GM19452 (cell line): Measurements from ENCODE around the gene F12.
"Not testable (repeated sequence)": the region's sequence is repeated elsewhere in the genome, so short reads cannot be mapped to it uniquely, and the experiment has no call there.

Experiments used
- ATAC-seq: cut with Tn5 transposase; IDR thresholded peaks from one replicate; pipeline ENCODE4 v1.9.1; 2021; ENCODE audit not compliant: unreplicated experiment

F12 gene

DNA sequence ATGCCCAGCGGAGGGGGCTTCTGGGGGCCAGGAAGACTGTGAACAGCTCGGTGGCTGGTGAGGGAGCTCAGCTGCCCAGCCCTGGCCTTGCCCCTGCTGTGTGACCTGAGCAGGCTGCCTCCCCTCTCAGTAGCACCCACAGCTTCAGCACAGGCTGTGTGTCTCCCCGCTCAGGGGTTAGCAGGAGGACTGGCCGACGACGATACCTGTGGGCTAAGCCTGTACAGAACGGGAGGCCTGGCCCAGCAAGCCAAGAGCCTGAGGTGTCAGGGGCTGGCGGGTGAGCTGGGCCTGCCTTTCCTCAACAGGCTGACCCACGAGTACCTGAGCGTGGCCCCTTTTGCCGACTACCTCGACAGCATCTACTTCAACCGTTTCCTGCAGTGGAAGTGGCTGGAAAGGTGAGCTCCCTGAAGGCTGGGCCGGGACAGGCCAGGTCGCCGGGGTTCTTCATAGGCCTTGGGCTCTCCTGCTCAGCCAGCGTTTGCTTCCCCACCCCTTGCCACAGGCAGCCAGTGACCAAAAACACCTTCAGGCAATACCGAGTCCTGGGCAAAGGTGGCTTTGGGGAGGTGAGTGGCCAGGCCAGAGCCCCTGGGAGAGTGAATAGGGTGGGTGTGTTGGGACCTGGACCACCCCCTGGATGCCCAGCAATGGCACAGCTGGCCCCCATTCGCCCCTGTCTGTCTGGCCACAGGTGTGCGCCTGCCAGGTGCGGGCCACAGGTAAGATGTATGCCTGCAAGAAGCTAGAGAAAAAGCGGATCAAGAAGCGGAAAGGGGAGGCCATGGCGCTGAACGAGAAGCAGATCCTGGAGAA lies 23.7 kb upstream of the F12 start:
- ATAC-seq, result no peak

DNA sequence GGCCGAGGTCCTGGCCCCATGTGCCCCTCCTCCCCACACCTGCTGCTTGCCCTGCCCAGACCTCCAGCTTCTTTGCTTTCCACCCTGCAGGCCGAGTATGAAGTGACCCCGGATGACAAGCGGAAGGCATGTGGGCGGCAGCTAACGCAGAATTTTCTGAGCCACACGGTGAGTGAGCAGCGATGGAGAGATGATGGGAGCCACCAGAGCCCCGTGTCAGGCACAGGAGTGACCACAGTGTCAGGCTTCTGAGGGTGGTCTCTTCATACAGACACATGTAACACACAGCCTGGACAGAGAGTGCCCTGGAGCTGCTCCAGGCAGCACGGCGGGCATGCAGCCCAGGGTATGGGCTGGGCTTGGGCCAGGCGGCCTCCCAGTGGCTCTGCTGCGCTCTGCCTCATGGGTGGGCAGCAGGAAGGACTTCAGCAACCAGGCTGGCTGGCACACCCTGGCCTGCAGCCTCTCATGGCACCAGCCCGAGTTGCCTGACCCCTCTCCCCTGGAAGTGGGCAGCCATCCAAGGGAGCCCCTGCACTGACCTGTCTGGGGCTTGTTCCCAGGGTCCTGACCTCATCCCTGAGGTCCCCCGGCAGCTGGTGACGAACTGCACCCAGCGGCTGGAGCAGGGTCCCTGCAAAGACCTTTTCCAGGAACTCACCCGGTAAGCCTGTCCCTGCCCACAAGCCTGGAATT lies 22.9 kb upstream of the F12 start:
- ATAC-seq, result no peak

DNA sequence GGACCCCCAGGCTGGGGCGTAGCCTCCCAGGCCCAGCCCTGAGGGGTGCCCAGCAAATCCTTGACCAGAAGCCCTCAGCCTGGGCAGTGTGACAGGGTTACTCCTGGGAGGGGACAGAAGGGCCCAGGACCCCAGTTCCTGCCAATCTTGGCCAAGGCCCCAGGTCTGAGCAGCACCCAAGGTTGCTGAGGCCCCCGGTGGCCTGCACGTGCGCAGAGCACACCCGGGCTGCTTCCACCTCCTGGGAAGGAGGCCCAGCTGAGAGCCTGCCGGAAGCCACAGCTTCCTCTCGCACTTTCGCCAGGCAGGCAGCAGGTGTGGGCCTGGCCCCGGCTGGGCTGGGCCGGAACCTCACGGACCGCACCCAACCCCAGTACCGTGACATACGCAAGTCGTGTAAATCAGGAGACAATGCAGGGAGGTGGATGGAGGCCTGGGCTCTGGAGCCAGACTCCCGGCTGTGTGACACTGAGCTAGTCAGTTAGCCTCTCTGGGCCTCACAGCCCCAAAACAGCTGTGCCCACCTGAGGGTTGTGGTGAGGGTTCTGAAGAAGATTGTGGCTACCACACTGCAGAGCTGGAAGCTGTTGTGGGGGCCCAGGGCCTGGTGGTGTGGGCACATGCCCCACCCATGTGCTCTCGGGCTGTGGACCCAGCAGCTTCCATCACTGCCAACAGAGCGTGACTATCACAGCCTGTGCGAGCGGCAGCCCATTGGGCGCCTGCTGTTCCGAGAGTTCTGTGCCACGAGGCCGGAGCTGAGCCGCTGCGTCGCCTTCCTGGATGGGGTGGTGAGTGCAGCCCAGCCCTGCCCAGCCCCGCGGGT lies 22.2 kb upstream of the F12 start:
- ATAC-seq, result peak; percentile 45

DNA sequence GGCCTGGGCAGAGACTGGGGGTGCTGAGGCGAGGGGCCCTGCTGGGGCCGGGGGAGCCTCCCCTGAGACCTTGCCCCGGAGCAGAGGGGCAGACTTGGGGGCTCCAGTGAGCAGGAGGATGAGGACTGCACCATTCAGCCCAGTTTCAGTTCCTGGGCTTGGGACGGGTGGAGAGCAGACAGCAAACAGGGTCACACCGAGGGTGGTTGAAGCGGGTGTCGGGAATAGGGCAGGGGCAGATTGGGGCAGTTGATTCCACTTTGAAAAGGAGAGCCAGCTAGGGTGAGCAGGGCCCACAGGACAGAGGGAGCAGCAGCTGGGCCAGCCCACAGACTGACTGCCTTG lies 21.6 kb upstream of the F12 start:
- ATAC-seq, result no peak

DNA sequence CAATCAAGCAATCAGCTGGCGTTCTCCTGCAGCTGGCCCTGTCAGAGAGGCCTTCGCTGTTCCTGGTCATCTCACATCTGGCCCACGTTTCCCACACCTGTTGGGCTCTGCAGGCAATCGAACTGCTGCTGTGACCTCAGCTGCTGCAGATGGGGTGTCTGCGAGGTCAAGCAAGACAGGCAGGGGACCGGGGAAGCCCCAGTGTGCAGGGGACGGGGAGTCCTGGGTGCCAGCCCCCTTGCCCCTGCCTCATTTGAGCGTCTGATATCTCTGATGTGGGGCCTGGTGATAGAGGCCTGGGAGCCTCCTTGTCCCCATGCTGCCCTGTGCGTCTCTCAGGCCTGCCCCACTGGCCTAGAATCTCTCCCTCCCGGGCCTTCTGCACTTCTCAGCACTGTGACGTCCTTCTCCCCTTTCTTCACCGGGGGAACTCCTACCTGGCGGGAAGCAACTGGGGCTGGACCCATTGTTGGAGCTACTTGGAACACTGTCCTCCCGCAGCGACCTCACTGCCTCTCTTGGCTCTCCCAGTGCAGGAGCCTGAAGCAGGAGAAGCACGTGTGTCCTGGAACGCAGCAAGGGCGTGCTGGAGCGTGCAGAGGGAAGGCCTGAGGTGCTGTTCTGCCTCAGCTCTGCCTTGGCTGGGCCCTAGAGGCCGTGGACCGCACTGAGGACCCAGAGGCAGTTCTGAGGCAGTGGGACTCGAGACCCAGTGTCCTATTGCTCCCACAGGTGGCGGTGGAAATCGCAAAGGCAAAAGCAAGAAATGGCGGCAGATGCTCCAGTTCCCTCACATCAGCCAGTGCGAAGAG lies 21.0 kb upstream of the F12 start:
- no peak for ATAC-seq

DNA sequence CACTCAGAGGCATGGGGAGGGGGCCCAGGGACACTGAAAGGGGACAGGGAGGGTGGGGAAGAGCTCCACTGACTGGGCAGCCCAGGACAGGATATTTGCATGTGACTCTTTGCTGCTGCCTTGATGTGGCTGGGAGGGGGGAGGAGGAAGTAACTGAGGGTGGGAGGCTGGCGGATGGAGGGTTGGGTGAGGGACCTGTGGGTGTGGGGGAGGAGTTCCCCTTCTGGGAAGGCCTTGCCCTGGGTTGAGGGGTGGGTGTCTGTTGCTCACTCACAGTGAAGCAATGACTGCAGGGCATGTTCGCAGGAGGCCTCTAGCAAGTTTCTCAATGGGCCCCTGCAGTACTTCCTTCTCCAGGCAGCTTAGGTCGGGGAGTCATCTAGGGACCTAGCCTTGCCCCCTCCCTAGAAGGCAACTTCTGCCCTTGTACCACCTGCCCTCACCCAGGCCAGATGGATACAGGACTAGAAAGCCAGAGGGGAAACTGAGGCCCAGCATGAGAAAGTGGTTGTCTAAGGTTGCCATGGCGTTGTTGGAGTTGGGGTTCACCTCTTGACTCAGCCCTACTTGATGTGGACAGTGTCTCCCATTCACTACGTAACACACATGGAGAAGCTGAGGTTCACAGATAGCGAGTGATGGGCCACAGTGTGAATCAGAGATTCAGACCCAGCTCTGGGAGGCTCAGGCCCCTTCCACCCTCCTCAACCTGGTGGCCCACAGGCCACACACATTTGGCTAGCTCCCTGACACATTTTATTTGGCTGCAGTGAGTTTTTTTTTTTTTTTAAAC lies 20.1 kb upstream of the F12 start:
- no peak for ATAC-seq

DNA sequence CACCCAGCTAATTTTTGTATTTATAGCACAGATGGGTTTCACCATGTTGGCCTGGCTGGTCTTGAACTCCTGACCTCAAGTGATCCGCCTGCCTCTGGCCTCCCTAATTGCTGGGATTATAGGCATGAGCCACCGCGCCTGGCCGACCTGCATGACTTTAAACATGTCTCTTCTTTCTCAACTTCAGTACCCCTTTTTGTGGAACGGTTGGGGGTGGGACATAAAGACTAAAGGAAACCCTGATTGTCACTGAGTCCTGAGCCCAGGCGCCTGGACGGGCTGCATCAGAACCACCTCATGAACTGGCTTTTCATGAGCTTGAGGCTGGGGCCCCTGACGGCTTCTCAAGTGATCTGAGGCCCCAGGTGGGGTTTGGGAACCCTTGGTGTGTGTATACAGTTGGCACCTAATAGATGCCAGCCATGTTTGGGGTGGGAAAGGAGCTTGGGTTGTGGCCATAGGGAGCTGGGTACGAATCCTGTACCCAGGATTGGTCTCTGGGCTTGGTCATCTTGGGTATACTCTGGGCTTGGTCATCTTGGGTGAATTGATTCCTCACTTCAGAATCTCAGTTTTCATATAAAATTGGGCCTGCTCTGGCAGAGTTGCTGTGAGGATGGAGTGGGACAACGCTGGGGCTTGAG lies 19.3 kb upstream of the F12 start:
- no peak for ATAC-seq

DNA sequence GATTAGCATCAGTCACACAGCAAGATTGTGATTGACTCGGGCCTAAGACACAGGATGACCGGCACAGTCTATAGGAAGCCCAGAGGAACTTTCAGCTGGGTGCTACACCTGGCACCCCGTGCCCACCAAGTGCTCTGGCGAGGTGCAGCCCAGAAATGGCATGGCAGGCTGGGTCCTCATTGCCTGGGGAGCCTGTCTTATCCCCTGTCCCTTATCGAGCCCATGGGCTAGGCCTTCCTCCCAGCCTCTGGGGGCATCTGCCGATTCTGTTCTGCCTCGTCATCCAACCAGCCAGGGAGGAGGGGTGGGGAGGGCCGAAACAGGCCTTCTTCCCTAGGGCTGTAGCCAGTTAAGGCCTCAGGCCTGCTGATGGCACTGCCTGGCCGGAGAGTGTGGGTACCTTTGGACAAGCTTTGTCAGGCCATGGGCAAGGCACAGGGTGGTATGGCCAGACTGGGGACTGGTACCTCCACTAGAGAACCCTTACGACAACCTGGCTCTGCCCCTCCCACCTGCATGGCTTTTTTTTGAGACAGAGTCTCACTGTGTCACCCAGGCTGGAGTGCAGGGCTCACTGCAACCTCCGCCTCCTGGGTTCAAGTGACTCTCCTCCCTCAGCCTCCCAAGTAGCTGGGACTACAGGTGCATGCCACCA lies 18.7 kb upstream of the F12 start:
- no peak for ATAC-seq

DNA sequence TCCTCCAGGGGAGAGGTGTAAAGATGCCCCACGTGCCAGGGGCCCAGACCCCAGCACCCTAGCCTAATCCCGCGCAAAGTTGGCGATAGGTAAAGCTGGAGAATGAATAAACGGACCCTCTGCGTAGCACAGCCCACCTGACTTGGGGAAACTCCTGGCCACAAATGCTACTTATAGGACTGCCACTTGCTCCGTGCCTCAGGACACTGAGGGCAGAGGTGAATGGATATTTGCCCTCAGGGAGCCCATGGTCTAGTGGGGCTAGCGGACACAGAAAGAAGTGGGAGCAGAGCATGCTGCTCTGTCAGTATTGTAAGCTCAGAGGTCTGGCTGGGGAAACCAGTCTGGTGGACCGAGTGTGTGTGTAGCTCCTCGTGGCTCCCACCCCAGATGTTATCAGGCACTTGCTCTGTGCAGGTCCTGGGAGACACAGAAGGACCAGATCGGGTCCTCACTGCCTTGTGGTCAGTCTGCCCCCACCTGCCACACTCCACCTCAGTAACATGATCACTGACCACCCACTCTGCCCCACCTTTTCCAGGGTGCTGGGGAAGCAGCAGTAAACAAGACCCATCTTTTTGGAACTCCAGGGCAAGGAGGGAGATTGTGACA lies 18.0 kb upstream of the F12 start:
- no peak for ATAC-seq

DNA sequence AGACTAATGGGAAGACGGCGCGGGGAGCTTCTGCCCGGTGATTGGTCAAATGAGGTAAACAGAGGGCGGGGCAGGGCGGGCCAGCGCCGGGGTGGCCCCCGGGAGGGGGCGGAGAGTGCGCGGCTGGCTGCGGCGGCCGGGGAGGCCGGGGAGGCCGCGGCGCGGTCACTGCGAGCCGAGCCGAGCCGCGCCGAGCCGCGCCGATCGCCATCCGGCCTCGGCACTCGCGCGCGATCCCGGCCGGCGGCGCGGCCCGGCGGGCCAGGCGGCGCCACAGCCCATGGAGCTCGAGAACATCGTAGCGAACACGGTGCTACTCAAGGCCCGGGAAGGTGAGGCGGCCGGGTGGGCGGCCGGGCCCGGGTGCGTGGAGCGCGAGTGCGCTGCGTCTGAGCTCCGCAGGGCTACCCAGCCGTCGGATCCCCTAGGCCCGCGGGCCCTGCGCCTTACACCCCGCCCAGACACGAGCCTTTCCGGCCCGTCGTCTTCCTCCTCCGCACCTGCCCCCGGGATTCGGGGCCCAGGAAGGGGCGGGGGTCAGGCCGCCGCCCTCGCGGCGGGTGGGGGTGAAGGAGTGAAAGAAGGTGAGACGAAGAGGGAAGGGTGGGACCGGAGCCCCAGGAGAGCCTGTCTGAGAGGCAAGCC lies 17.3 kb upstream of the F12 start, which contains the start of gene GRK6:
Gene GRK6 (plus strand): TSS at position 111 of the 645 bp plus-strand sequence. CDS start 170 bp downstream, at position 281.
- peak; percentile 5 for ATAC-seq

DNA sequence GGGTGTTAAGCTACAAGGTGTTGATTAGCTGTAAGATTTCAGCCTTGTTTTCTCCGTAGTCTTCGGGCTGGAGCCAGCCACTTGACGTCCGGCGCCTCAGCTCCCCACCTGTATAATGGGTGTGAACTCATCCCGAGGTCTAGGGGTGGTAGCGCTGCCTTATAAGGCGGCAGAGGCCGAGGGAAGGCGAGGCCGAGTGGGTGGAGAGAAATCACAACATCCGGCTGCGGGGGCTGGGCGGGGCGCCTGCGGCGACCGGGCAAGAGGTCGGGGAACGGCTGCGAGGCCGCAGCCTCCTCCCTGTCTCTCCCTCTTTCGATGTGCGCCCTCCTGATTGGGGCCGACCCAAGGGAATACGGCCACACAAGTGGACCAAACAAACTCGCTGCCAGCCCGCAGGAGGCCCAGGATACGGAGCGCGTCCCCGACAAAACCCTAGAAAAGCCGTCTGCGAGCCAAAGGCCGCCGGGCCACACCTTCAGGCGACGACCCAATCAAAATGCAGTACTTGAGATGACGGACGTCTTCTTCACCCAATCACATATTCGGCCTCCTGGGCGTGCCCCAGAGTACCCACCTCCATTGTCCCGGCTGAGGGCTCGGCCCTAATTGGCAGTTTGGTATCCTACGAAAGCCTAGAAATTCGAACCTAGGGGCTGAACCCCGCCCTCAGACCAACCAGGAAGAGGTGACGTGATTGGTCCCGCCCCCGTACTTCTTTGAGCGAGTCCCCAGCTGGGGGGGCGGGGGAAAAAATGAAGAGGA lies 16.6 kb upstream of the F12 start:
- peak; percentile 73 for ATAC-seq

DNA sequence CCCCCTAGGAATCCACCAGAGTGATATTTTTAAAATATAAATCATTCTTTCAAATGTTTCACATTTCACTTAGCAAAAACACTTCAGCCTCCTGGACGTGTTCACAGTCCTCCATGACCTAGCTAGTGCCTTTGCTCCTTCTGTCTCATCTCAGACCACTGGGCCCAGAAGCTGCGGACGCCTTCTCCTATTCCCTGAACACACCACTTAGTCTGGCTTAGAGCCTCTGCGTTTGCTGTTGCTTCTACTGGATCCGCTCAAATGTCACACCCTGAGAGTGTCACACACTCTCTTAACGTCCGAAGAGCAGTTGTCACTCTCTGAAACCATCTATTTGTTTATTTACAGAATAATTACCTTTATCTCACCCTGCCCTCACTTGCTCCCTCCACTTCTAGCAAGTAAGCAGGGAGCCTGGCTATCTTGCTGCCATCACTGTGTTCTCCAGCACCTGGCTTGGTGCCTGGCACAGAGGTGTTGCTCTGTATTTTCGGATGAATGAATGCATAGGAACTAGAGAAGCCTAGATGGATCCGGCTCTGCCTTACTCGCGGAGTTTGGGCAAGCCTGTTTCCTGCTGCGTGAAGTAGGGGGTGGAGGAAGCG lies 15.9 kb upstream of the F12 start:
- ATAC-seq, result no peak

DNA sequence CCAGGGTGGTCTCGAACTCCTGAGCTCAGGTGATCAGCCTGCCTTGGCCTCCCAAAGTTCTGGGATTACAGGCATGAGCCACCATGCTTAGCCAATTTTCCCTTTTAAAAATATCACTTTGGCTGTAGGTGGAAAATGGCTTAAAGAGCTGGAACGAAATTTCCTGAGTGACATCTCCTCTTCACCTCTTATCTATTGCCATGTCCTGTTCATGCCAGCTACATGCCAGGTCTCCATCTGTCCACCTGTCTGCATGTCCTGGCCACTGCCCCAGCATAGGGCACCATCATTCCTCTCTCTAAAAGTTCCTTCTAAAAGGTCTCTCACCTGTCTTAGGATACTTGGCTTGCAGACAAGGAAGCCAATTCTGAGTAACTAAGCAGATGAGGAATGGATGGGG lies 14.3 kb upstream of the F12 start:
- ATAC-seq, result no peak

DNA sequence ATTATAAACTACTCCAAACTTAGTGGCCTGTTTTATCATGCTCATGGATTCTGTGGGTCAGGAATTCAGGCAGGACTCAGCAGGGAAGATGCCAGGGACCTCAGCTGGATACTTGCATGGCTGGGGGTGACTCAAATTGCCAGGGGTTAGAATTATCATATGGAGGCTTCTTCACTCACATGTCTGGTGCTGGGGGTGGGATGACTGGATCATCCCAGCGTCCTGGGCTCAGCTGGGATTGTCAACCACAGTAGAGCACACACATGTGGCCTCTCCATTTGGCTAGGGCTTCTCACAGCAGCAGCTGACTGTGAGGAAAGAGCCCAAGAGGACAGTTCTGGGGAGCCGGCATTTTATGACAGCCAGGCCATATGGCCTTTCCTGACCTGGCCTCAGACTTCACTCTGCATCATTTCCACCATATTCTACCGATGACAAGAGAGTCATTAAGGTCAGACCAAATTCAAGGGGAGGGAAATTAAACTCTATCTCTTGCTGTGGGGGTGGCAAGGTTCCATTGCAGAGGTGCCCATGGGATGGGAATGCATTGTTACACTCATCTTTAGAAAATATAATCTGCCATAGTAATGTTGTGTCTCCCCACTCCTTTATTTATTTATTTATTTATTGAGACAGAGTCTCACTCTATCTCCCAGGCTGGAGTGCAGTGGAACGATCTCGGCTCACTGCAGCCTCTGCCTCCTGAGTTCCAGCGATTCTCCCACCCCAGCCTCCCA lies 11.9 kb upstream of the F12 start:
- ATAC-seq, result no peak

DNA sequence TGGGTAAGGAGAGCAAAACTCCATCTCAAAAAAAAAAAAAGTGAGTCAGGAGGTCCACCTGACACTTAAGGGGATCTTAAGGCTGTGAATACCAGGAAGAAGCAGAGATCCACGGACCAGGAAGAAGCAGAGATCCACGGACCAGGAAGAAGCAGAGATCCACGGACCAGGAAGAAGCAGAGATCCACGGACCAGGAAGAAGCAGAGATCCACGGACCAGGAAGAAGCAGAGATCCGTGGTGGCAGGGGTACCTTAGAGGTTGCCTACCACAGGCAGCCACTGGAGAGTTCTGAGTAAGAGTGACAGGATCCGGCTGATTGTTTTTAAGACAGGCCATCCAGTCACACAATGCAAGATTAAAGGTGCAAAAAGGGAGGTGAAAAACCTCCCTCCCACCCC lies 11.1 kb upstream of the F12 start:
- not testable (repeated sequence) for ATAC-seq

DNA sequence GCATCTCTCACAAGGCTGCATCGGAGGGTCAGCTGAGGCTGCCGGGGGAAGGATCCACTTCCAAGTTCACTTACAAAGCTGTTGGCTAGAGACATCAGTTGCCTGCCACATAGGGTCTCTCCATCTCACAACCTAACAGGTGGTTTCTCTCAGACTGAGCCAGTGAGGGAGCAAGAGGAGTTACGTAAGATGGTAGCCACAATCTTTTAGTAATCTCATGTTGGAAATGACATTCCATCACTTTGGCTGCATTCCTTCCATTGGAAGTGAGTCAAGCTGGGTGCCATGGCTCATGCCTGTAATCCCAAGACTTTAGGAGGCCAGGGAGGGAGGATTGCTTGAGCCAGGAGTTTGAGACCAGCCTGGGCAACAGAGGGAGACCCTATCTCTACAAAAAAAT lies 9.7 kb upstream of the F12 start:
- ATAC-seq, result no peak
